GM12874 (cell line): ENCODE results near the gene PM20D1.

Source experiments
- TF ChIP-seq, protein P1 (sequence below): IDR thresholded peaks from 2 replicates; pipeline ENCODE4 v1.5.1; 2011; ENCODE audit warnings: low read depth, mild to moderate bottlenecking, control low read depth, low read length, moderate library complexity; ENCODE audit not compliant: insufficient read depth

Gene PM20D1

DNA sequence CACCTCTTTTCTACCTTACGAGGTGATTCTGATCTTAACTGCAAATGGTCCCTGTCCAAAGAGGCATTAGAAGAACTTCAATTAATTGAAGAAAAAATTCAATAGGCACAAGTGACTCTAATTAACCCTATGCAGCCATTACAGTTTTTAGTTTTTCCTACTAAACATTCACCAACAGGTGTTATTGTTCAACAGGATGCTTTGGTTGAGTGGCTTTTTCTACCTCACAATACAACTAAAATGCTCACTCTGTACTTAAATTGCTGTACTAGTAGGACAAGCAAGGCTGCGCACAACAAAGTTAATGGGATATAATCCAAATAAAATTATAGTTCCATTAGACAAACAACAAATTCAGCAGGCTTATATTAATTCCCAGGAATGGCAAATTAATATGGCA is 11.6 kb upstream of the PM20D1 start:
- TF ChIP-seq, protein P1, sequence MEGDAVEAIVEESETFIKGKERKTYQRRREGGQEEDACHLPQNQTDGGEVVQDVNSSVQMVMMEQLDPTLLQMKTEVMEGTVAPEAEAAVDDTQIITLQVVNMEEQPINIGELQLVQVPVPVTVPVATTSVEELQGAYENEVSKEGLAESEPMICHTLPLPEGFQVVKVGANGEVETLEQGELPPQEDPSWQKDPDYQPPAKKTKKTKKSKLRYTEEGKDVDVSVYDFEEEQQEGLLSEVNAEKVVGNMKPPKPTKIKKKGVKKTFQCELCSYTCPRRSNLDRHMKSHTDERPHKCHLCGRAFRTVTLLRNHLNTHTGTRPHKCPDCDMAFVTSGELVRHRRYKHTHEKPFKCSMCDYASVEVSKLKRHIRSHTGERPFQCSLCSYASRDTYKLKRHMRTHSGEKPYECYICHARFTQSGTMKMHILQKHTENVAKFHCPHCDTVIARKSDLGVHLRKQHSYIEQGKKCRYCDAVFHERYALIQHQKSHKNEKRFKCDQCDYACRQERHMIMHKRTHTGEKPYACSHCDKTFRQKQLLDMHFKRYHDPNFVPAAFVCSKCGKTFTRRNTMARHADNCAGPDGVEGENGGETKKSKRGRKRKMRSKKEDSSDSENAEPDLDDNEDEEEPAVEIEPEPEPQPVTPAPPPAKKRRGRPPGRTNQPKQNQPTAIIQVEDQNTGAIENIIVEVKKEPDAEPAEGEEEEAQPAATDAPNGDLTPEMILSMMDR = no peak

DNA sequence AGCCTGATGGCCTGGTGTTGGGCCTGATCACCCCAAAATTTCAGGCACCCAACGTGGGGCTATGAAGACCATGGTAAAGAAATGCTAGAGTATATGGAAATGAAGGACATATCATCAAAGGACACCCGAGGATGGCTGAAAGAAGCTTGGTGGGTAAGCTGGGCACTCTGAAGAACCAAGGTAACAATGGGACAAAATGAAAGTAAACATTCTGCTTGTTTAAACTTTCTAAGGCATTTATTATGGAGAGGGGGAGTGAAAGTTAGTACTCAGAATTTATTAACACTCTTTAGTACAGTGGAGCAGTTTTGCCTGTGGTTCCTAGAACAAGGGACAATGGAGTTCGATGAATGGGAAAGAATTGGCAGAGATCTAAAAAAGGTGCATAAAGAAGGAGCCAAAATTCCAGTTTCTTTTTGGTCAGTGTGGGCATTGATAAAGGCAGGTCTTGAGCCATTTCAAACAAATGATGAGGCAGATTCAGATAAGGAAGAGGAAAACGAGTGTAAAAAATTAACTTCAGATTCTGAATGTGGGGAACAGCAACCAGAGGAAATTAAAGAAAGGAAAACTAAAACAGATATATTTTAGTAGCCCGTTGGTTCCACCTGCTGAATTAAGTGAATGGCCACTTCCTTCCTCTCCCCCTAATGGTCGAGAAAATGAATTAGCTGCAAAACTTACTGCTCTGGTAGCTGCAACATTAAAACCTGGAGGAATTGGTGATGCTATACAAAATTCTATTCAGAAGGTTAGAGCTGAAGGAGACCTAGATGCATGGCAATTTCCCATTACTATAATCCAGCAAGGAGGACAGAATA is 8.4 kb upstream of the PM20D1 start:
- TF ChIP-seq, protein P1 = no peak

DNA sequence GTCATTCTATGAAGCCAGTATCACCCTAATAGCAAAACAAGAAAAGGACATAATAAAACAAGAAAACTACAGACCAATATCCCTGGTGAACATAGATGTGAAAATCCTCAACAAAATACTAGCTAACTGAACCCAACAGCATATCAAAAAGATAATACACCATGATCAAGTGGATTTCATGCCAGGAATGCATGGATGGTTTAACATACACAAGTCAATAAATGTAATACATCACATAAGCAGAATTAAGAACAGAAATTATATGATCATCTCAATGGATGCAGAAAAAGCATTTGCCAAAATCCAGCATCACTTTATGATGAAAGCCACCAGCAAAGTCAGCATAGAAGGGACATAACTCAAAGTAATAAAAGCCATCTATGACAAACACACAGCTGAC is 6.5 kb upstream of the PM20D1 start:
- TF ChIP-seq, protein P1 = no peak

DNA sequence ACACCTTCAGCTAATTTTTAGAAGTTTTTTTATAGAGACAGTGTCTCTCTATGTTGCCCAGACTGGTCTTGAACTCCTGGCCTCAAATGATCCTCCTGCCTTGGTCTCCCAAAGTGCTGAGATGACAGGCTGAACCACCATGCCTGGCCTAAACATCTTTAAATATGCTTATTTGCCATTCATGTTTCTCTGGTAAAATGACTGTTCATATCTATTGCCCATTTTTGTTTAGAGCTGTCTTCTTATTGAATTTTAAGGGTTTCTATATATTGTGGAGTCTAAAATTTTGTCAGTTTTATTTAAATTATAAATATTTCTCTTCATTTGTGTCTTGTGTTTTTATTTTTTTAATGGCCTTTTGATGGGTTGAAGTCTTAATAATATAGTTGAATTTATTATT is 3.0 kb upstream of the PM20D1 start:
- TF ChIP-seq, protein P1 = no peak

DNA sequence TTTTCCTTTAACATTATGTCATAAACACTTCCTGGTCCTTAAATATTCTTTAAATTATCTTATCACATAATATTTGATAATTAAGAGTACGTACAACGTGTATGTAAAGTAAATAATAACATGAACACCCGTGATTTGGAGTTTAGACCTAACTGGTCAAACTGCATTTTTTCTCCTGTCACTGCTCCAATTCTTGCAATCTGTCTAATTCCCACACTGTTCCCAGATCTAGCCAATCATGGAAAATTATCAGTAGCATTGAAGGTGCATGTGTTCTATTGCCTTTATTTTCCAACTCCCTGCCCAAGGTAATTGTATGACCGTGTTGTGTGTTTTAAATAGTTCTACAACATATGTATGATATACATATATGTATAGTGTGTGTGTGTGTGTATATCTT is 2.1 kb upstream of the PM20D1 start:
- TF ChIP-seq, protein P1 = no peak

DNA sequence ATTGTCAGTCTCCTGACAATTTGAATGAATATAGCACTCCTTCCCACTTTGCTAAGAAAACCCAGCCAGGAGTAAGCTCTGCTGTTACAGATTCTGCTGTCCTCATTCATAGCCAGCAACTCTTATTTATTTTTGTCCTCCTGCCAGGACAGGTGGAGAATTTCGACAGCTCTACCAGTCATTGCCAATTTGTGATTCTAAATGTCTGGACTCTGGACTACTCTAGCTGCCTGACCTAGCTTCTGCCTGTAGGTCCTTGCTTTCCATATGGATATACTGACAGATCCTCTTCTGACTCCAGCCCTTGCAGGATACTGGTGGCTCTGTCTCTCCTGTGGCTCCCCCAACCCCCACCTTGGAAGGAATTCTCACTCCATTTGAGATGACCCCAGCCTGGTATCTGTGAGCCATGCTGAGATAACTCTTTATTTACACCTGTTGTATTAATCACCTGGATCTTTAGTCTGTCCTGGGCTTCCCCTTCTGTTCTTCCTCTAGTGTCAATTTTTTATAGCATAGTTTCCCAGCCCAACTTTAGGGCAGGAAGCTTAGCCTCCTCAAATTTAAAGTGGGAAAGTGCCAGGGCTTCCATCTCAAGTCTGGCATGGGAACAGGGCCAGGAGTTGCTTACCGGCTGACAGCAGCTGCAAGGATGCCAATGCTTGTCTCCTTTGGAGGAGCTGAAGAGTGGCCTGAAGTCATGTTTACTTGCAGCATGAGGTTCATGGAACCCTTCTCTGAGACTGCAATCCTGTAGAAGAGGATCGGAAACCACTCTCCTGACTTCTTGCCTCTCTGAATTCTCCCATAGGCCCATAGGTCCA is 6.7 kb downstream of the PM20D1 start:
- TF ChIP-seq, protein P1 = no peak

DNA sequence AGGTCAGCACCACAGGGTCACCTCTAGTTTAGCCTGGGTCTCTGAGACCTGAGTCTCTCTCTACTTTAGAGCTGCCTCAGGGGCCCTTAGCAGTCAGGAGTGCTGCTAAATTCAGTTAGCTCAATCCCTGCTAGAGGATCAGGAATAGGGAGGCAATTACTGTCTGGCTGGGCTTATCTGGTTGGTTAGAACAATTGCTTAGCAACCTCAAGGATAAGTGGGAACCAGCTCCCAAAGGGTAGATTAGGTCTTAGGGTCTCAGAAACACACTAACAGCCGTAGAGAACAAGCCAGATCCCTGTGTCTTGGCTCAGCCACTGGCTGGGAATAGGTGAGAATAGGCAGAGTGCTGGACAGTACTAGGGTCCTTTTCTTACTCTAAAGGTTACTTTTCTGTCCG is 7.7 kb downstream of the PM20D1 start:
- TF ChIP-seq, protein P1 = no peak
